DND-41 (cell line): ENCODE data around the gene KRT15.

Experiments
- ATAC-seq: fragments of 200-7000 bp; cut with Tn5 transposase; 3 replicates; pipeline ENCODE4 v1.9.1; 2021; ENCODE audit warnings: low read depth; ENCODE audit not compliant: insufficient read depth
- DNase-seq: peaks from one replicate; pipeline ENCODE4 v3.0.0-alpha.2; 2020
- H2AFZ ChIP-seq: 2 replicates; pipeline ENCODE4 v1.6.0; 2012; ENCODE audit warnings: low read depth, low read length
- H3K27ac ChIP-seq: 2 replicates; pipeline ENCODE4 v1.5.1; 2012; ENCODE audit warnings: low read length, inconsistent platforms
- H3K27me3 ChIP-seq: fragments of 200-600 bp; sonication (generic); 2 replicates; pipeline ENCODE4 v1.6.0; 2012; ENCODE audit warnings: low read length, mild to moderate bottlenecking, inconsistent platforms; ENCODE audit not compliant: insufficient read depth, poor library complexity
- H3K36me3 ChIP-seq: 2 replicates; pipeline ENCODE4 v1.5.1; 2012; ENCODE audit warnings: low read length, inconsistent platforms; ENCODE audit not compliant: insufficient read depth
- H3K4me1 ChIP-seq: 2 replicates; pipeline ENCODE4 v1.5.1; 2012; ENCODE audit warnings: mild to moderate bottlenecking, low read length; ENCODE audit not compliant: insufficient read depth
- H3K4me2 ChIP-seq: 2 replicates; pipeline ENCODE4 v1.6.0; 2012; ENCODE audit warnings: mild to moderate bottlenecking, moderate library complexity, low read length, inconsistent platforms; ENCODE audit not compliant: insufficient read depth
- H3K4me3 ChIP-seq, 2 experiments: fragments of 200-600 bp in 1 of 2; shearing (Covaris generic) in 1 of 2; 2 replicates each; pipeline ENCODE4 v1.5.1; 2012 to 2016; ENCODE audit warnings: inconsistent platforms in 2 of 2, low read length in 2 of 2, mild to moderate bottlenecking in 2 of 2, low read depth in 1 of 2, moderate library complexity in 1 of 2
- H3K79me2 ChIP-seq: 2 replicates; pipeline ENCODE4 v1.6.0; 2012; ENCODE audit warnings: low read length, inconsistent platforms; ENCODE audit not compliant: insufficient read depth
- H3K9ac ChIP-seq: 2 replicates; pipeline ENCODE4 v1.6.0; 2012; ENCODE audit warnings: low read depth, mild to moderate bottlenecking, inconsistent platforms, low read length, moderate library complexity
- H3K9me3 ChIP-seq: 2 replicates; pipeline ENCODE4 v1.5.1; 2012; ENCODE audit warnings: low read length, moderate library complexity, mild to moderate bottlenecking, inconsistent platforms; ENCODE audit not compliant: insufficient read depth, severe bottlenecking
- H4K20me1 ChIP-seq: 2 replicates; pipeline ENCODE4 v1.6.0; 2012; ENCODE audit warnings: low read length; ENCODE audit not compliant: insufficient read depth
- CTCF ChIP-seq: IDR thresholded peaks from 2 replicates; pipeline ENCODE4 v1.5.1; 2012; ENCODE audit warnings: borderline replicate concordance, low read length, moderate library complexity, mild to moderate bottlenecking; ENCODE audit not compliant: poor library complexity, severe bottlenecking; ENCODE audit errors: extremely low read depth
- EZH2 ChIP-seq: IDR thresholded peaks from 3 replicates; pipeline ENCODE4 v1.6.1; 2012; ENCODE audit warnings: borderline replicate concordance, low read depth, mild to moderate bottlenecking, moderate library complexity, low read length, inconsistent platforms; ENCODE audit not compliant: severe bottlenecking

KRT15 gene

GRCh38 chr17:41516830-41517283 is 1.8 kb downstream of the KRT15 start:
- no peaks in the 10 kb centered on the region for H3K4me1 ChIP-seq
- no peak overlapping the region for H3K9ac ChIP-seq
- peaks cover 12% of the 10 kb centered on the region for H3K27me3 ChIP-seq
- no peak overlapping the region for H3K27ac ChIP-seq
- H3K36me3 ChIP-seq, result no peaks in the 10 kb centered on the region
- H3K9me3 ChIP-seq, result no peaks in the 10 kb centered on the region
- H4K20me1 ChIP-seq, result peaks cover 2% of the 10 kb centered on the region; the same call in 1 of the 2 replicates
- H3K79me2 ChIP-seq, result no peaks in the 10 kb centered on the region
- H2AFZ ChIP-seq, result no peak overlapping the region
- no peak overlapping the region for H3K4me3 ChIP-seq
- TF ChIP-seq CTCF (no peak), EZH2 (no peak)
- ATAC-seq (no peak), DNase-seq (no peak)
- H3K4me2 ChIP-seq, result no peak overlapping the region

DNA sequence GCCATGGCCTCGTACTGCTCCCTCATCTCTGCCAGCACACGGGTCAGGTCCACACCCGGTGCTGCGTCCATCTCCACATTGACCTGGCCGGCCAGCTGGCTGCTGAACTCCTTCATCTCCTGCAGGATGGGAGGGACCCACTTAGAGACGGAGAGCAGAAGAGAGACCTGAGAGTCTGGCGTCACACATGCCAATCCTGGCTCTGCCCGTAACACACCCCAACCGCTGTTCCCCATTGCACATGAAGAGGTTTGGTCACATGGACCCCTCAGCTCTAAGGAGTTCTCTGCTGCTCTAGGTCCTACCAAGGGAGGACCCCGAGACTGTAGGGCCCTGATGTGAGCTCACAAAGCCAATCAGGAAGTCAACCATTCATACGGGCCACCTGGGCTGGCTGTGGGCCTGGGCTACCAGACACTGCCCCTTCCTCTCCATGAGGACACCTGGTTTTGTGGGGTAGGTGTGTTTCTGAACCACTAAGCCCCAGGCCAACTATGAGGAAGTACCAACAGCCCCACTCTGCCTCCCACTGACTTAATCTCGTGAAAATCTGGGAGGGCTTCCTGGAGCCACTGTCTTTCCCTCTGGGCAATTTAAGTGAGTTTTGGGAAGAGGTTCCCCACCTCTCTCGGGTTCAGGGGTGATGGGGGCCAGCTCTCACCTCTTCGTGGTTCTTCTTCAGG is 2.4 kb downstream of the KRT15 start:
- no peaks in the 10 kb centered on the region for H3K36me3 ChIP-seq
- H2AFZ ChIP-seq, result no peak overlapping the region
- H3K79me2 ChIP-seq, result no peaks in the 10 kb centered on the region
- peaks cover 15% of the 10 kb centered on the region for H3K27me3 ChIP-seq
- H3K4me2 ChIP-seq, result no peak overlapping the region
- H3K9me3 ChIP-seq, result no peaks in the 10 kb centered on the region
- TF ChIP-seq CTCF (no peak), EZH2 (no peak)
- no peak for DNase-seq
- H4K20me1 ChIP-seq, result peaks cover 2% of the 10 kb centered on the region; the same call in 1 of the 2 replicates
- H3K4me3 ChIP-seq, result no peak overlapping the region
- no peak for ATAC-seq
- H3K27ac ChIP-seq, result no peak overlapping the region
- no peaks in the 10 kb centered on the region for H3K4me1 ChIP-seq
- H3K9ac ChIP-seq, result no peak overlapping the region

GRCh38 chr17:41513168-41513547 is 5.5 kb downstream of the KRT15 start:
- Histone ChIP-seq H3K79me2 (no peaks in the 10 kb centered on the region), H3K36me3 (no peaks in the 10 kb centered on the region), H3K4me1 (no peaks in the 10 kb centered on the region), H3K27me3 (peaks cover 19% of the 10 kb centered on the region), H3K9me3 (no peaks in the 10 kb centered on the region), H3K4me2 (no peak overlapping the region), H3K4me3 (no peak overlapping the region), H3K27ac (no peak overlapping the region), H4K20me1 (0 out of 2 replicates have a peak, but pooled peaks cover 3% of the 10 kb centered on the region), H3K9ac (no peak overlapping the region), H2AFZ (no peak overlapping the region)
- no peak for TF ChIP-seq EZH2
- no peak for TF ChIP-seq CTCF
- ATAC-seq (no peak), DNase-seq (no peak)
